CD8-positive, alpha-beta memory T cell (primary cell): ENCODE measurements around the gene RIMS3. TPM values are rescaled to one million over a fixed set of nuclear protein-coding genes. Genes with fewer than 3 reads are reported as not detected.
"Not testable (repeated sequence)": the region's sequence is repeated elsewhere in the genome, so short reads cannot be mapped to it uniquely, and the experiment has no call there.

Experiments used
- CTCF ChIA-PET: fragments of 350-600 bp; sonication (Branson Sonifier 250); formaldehyde crosslinking; loops from one replicate; lab custom pipeline; 2021; ENCODE audit warnings: antibody characterized with exemption; lab: Charles Lee
- POLR2A ChIA-PET: fragments of 350-600 bp; sonication (Branson Sonifier 250); formaldehyde crosslinking; loops from one replicate; lab custom pipeline; 2021; ENCODE audit warnings: antibody characterized with exemption; lab: Charles Lee
- DNase-seq, 5 donors: peaks; one replicate each; pipeline versions ENCODE4 v3.0.0 to v3.0.0-alpha.2; 2020 to 2022; ENCODE audit warnings: mixed read lengths in 1 of 5
- H3K27ac ChIP-seq: one replicate; pipeline ENCODE4 v1.7.0; 2013; ENCODE audit warnings: low read depth, mild to moderate bottlenecking, low read length, moderate library complexity
- H3K27me3 ChIP-seq: 2 replicates; pipeline ENCODE4 v1.7.0; 2013; ENCODE audit warnings: low read length, mild to moderate bottlenecking; ENCODE audit not compliant: insufficient read depth, poor library complexity, severe bottlenecking
- H3K36me3 ChIP-seq: 2 replicates; pipeline ENCODE4 v1.7.0; 2013; ENCODE audit warnings: mild to moderate bottlenecking, low read length, moderate library complexity; ENCODE audit not compliant: insufficient read depth
- H3K4me1 ChIP-seq: 2 replicates; pipeline ENCODE4 v1.7.0; 2013; ENCODE audit warnings: mild to moderate bottlenecking, low read length, moderate library complexity; ENCODE audit not compliant: insufficient read depth
- H3K4me3 ChIP-seq: 2 replicates; pipeline ENCODE4 v1.7.0; 2013; ENCODE audit warnings: mild to moderate bottlenecking, low read length
- H3K9me3 ChIP-seq: 2 replicates; pipeline ENCODE4 v1.7.0; 2013; ENCODE audit warnings: mild to moderate bottlenecking, low read length
- H3K27ac Mint-ChIP-seq, 8 donors: one replicate each; pipeline ENCODE4 v1.8.0; 2020 to 2021; ENCODE audit warnings: mixed read lengths in 8 of 8, mild to moderate bottlenecking in 6 of 8, inconsistent platforms in 3 of 8, moderate library complexity in 3 of 8
- H3K27me3 Mint-ChIP-seq, 2 donors: one replicate each; pipeline ENCODE4 v1.8.0; 2020 to 2021; ENCODE audit warnings: mixed read lengths in 2 of 2, mild to moderate bottlenecking in 1 of 2, moderate library complexity in 1 of 2
- H3K36me3 Mint-ChIP-seq, 3 donors: one replicate each; pipeline ENCODE4 v1.8.0; 2020 to 2021; ENCODE audit warnings: mixed read lengths in 3 of 3, inconsistent platforms in 1 of 3, mild to moderate bottlenecking in 1 of 3
- H3K4me1 Mint-ChIP-seq, 3 donors: one replicate each; pipeline ENCODE4 v1.8.0; 2020 to 2021; ENCODE audit warnings: mixed read lengths in 3 of 3, inconsistent platforms in 1 of 3, mild to moderate bottlenecking in 1 of 3
- H3K4me3 Mint-ChIP-seq, 7 donors: one replicate each; pipeline ENCODE4 v1.8.0; 2020 to 2021; ENCODE audit warnings: mixed read lengths in 7 of 7, mild to moderate bottlenecking in 6 of 7, moderate library complexity in 4 of 7, inconsistent platforms in 2 of 7
- H3K9me3 Mint-ChIP-seq, 5 donors: one replicate each; pipeline ENCODE4 v1.8.0; 2020 to 2022; ENCODE audit warnings: mixed read lengths in 5 of 5, mild to moderate bottlenecking in 3 of 5, moderate library complexity in 2 of 5, inconsistent platforms in 1 of 5
- polyA plus RNA-seq: library from polyadenylated mRNA; unstranded; fragments of 300-500 nt; fragmentation: Illumina TruSeq; gene quantifications from one replicate; pipeline ENCODE4 v1.2.3, GENCODE V29; 2021
- total RNA-seq, 2 experiments: library from RNA; stranded (reverse); gene quantifications; one replicate each; pipeline ENCODE4 v1.2.3, GENCODE V29; 2021

RIMS3 gene
- total and polyA plus RNA-seq, 3 experiments from 2014 or later: 1.4 to 5.4 (median 1.7) TPM

GRCh38 chr1:40594187-40594531 lies 71.3 kb downstream of the RIMS3 start:
- H3K4me3 ChIP-seq: no peak overlapping the region
- H3K27ac Mint-ChIP-seq: no peak overlapping the region
- H3K36me3 Mint-ChIP-seq: no peaks in the 10 kb centered on the region
- no peak for DNase-seq
- H3K9me3 Mint-ChIP-seq: no peaks in the 10 kb centered on the region
- peaks cover 3 to 7% (median 4%) of the 10 kb centered on the region in 3 donors for H3K4me1 Mint-ChIP-seq
- POLR2A ChIA-PET: no interaction called here
- H3K4me3 Mint-ChIP-seq: no peak overlapping the region
- H3K4me1 ChIP-seq: no peaks in the 10 kb centered on the region
- no peaks in the 10 kb centered on the region for H3K9me3 ChIP-seq
- CTCF ChIA-PET: no interaction called here
- H3K27me3 ChIP-seq: no peaks in the 10 kb centered on the region
- H3K36me3 ChIP-seq: no peaks in the 10 kb centered on the region
- H3K27ac ChIP-seq: no peak overlapping the region
- peaks cover 8% of the 10 kb centered on the region in 2 donors for H3K27me3 Mint-ChIP-seq

DNA sequence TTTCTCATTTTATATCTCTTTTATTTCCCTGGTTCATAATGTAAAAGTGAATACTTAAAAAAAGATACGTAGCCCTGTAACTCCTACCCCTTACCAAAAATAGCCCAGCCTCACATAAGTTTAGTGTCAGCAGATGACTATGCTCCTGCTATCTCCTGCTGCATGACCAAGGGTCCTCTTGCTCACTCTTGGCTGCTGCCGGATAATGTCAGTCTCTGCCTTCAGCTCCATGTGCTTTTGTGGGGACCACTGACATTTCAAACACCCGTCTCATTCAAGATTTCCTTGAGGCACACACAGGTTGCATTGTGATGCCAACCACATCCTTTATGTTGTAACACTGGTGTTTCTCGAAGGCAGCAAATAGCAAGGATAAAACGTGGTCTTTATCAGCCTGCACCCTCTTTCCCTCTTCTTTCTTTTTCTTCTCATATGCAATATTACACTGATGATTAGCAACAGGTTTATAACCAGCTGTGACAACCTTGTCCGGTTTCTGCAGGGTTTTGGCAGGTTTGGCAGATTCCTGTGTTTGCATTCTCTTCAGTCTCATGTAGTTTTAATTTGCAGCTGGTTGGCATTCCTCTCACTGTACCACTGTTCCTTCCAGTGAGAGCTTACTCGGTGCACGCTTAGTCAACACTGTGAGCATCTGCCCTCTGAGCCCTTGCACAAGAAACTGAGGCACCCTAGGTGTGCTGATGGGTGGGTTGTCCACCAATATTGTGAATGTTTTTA lies 71.9 kb downstream of the RIMS3 start:
- DNase-seq: no peak
- Histone ChIP-seq H3K4me3 (no peak overlapping the region), H3K36me3 (no peaks in the 10 kb centered on the region), H3K27ac (no peak overlapping the region), H3K4me1 (no peaks in the 10 kb centered on the region), H3K27me3 (no peaks in the 10 kb centered on the region), H3K9me3 (no peaks in the 10 kb centered on the region)
- no peaks in the 10 kb centered on the region for H3K9me3 Mint-ChIP-seq
- peaks cover 7 to 8% of the 10 kb centered on the region in 2 donors for H3K27me3 Mint-ChIP-seq
- no peaks in the 10 kb centered on the region for H3K36me3 Mint-ChIP-seq
- peak overlapping the region in 1 of 8 donors; percentile 48 for H3K27ac Mint-ChIP-seq
- ChIA-PET POLR2A (no interaction called here), CTCF (no interaction called here)
- H3K4me3 Mint-ChIP-seq: no peak overlapping the region
- peaks cover 3 to 7% (median 4%) of the 10 kb centered on the region in 3 donors for H3K4me1 Mint-ChIP-seq

GRCh38 chr1:40592107-40592803 lies 73.2 kb downstream of the RIMS3 start:
- POLR2A ChIA-PET: no interaction called here
- CTCF ChIA-PET: no interaction called here
- H3K27ac Mint-ChIP-seq: peak overlapping the region in 1 of 8 donors; percentile 14

DNA sequence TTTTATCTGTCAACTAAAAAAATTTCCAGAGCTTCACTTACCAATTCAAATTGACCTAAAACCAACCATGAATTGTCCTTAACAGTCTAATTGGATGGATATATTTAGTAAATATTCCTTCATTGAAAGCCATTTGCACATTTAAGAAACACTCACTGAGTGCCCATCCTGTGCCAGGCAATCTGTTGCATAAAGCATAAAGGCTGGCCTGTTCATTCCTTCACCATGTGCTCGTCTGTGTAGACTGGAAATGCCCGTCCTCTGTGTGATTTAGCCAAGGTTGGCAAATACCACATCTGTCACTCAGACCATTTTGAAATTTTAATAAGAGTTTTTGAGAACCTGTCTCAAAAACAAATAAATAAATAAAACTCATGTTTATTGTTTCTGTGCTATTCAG lies 76.9 kb downstream of the RIMS3 start:
- Mint-ChIP-seq H3K27ac (no peak overlapping the region), H3K27me3 (peaks cover 4 to 7% of the 10 kb centered on the region in 2 donors), H3K4me3 (no peak overlapping the region), H3K36me3 (no peaks in the 10 kb centered on the region), H3K9me3 (no peaks in the 10 kb centered on the region), H3K4me1 (peaks cover 3 to 4% (median 3%) of the 10 kb centered on the region in 3 donors)
- DNase-seq: no peak
- no peaks in the 10 kb centered on the region for H3K9me3 ChIP-seq
- no peaks in the 10 kb centered on the region for H3K36me3 ChIP-seq
- ChIA-PET CTCF (interaction anchor here (1.2 to 1.7 kb wide), 2 partner anchors 13 to 81 kb away, joined by 3 to 4 read pairs; no protein-coding TSS in a partner anchor), POLR2A (no interaction called here)
- H3K4me3 ChIP-seq: no peak overlapping the region
- no peak overlapping the region for H3K27ac ChIP-seq
- H3K4me1 ChIP-seq: no peaks in the 10 kb centered on the region
- no peaks in the 10 kb centered on the region for H3K27me3 ChIP-seq

More at GRCh38 chr1:40592107-40592803, 73.2 kb downstream of the RIMS3 start:
- Mint-ChIP-seq H3K9me3 (no peaks in the 10 kb centered on the region), H3K4me1 (peaks cover 3 to 7% (median 4%) of the 10 kb centered on the region in 3 donors), H3K4me3 (no peak overlapping the region), H3K36me3 (no peaks in the 10 kb centered on the region), H3K27me3 (peaks cover 4 to 7% of the 10 kb centered on the region in 2 donors)
- Histone ChIP-seq H3K9me3 (no peaks in the 10 kb centered on the region), H3K27me3 (no peaks in the 10 kb centered on the region), H3K36me3 (no peaks in the 10 kb centered on the region), H3K27ac (no peak overlapping the region), H3K4me3 (no peak overlapping the region), H3K4me1 (no peaks in the 10 kb centered on the region)
- no peak for DNase-seq

DNA sequence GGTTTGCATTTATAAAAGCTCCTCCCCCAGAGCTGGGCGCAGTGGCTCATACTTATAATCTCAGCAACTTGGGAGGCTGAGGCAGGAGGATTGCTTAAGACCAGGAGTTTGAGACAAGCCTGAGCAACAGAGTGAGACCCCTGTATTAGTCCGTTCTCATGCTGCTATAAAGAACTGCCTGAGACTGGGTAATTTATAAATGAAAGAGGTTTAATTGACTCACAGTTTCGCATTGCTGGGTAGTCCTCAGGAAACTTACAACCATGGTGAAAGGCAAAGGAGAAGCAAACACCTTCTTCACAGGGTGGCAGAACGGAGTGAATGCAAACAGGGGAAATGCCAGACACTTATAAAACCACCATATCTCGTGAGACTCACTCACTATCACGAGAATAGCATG lies 81.5 kb downstream of the RIMS3 start:
- Mint-ChIP-seq H3K36me3 (no peaks in the 10 kb centered on the region), H3K27me3 (no peaks in the 10 kb centered on the region), H3K27ac (no peak overlapping the region), H3K4me3 (no peak overlapping the region), H3K9me3 (no peaks in the 10 kb centered on the region), H3K4me1 (no peaks in the 10 kb centered on the region)
- Histone ChIP-seq H3K9me3 (no peaks in the 10 kb centered on the region), H3K36me3 (no peaks in the 10 kb centered on the region), H3K4me1 (no peaks in the 10 kb centered on the region), H3K27me3 (no peaks in the 10 kb centered on the region), H3K4me3 (no peak overlapping the region), H3K27ac (no peak overlapping the region)
- POLR2A ChIA-PET: no interaction called here
- no peak for DNase-seq
- CTCF ChIA-PET: no interaction called here

GRCh38 chr1:40582116-40582515 lies 83.4 kb downstream of the RIMS3 start:
- Histone ChIP-seq H3K27ac (no peak overlapping the region), H3K9me3 (no peaks in the 10 kb centered on the region), H3K36me3 (no peaks in the 10 kb centered on the region), H3K4me3 (no peak overlapping the region), H3K4me1 (no peaks in the 10 kb centered on the region), H3K27me3 (no peaks in the 10 kb centered on the region)
- CTCF ChIA-PET: no interaction called here
- Mint-ChIP-seq H3K27ac (no peak overlapping the region), H3K4me1 (no peaks in the 10 kb centered on the region), H3K4me3 (no peak overlapping the region), H3K36me3 (no peaks in the 10 kb centered on the region), H3K9me3 (peaks cover 0 to 2% (median 0%) of the 10 kb centered on the region in 5 donors), H3K27me3 (peaks cover 3 to 7% of the 10 kb centered on the region in 2 donors)
- POLR2A ChIA-PET: no interaction called here
- no peak for DNase-seq

GRCh38 chr1:40575336-40575735 lies 90.1 kb downstream of the RIMS3 start:
- H3K4me3 ChIP-seq: no peak overlapping the region
- H3K27me3 ChIP-seq: no peaks in the 10 kb centered on the region
- Mint-ChIP-seq H3K27me3 (peaks cover 16 to 25% of the 10 kb centered on the region in 2 donors), H3K27ac (no peak overlapping the region), H3K9me3 (peaks cover 0 to 3% (median 0%) of the 10 kb centered on the region in 5 donors), H3K36me3 (no peaks in the 10 kb centered on the region), H3K4me3 (no peak overlapping the region), H3K4me1 (no peaks in the 10 kb centered on the region)
- H3K36me3 ChIP-seq: no peaks in the 10 kb centered on the region
- POLR2A ChIA-PET: no interaction called here
- H3K27ac ChIP-seq: no peak overlapping the region
- no peaks in the 10 kb centered on the region for H3K9me3 ChIP-seq
- no peaks in the 10 kb centered on the region for H3K4me1 ChIP-seq
- CTCF ChIA-PET: interaction anchor here (0.9 kb wide), 1 partner anchor 13 kb away, joined by 3 read pairs; no protein-coding TSS in a partner anchor
- no peak for DNase-seq

- CTCF ChIA-PET: interaction anchor here (0.9 kb wide), 1 partner anchor 14 kb away, joined by 3 read pairs; no protein-coding TSS in a partner anchor
- H3K27ac ChIP-seq, H3K27ac Mint-ChIP-seq, H3K9me3 ChIP-seq, H3K4me1 Mint-ChIP-seq, H3K4me1 ChIP-seq, H3K36me3 Mint-ChIP-seq, H3K9me3 Mint-ChIP-seq, POLR2A ChIA-PET, H3K36me3 ChIP-seq, H3K4me3 Mint-ChIP-seq, H3K27me3 ChIP-seq, DNase-seq, H3K4me3 ChIP-seq: not testable (repeated sequence)
- H3K27me3 Mint-ChIP-seq: peaks cover 16 to 25% of the 10 kb centered on the region in 2 donors
Observed at GRCh38 chr1:40574805-40575204, 90.7 kb downstream of the RIMS3 start.
